CD14-positive monocyte (primary cell): ENCODE measurements around the gene PDIA5. TPM values are rescaled to one million over a fixed set of nuclear protein-coding genes. Genes with fewer than 3 reads are reported as not detected.
"Not testable (repeated sequence)": the region's sequence is repeated elsewhere in the genome, so short reads cannot be mapped to it uniquely, and the experiment has no call there.

ENCODE experiments used
- DNase-seq, 3 donors: peaks; one replicate each; pipeline ENCODE4 v3.0.0-alpha.2; 2011 to 2022
- H2AFZ ChIP-seq: 2 replicates; pipeline ENCODE4 v1.6.0; 2012; ENCODE audit warnings: mild to moderate bottlenecking, low read depth, low read length, inconsistent platforms; ENCODE audit not compliant: insufficient read depth, poor library complexity, severe bottlenecking
- H3K27ac ChIP-seq, 2 donors: 1 replicate in 1 of 2; 2 replicates in 1 of 2; pipeline ENCODE4 v1.5.1; 2012 to 2013; ENCODE audit warnings: low read length in 2 of 2, control low read depth in 1 of 2, inconsistent platforms in 1 of 2, low read depth in 1 of 2, mild to moderate bottlenecking in 1 of 2
- H3K27me3 ChIP-seq, 2 donors: one replicate each; pipeline versions ENCODE4 v1.6.0 to v1.6.1; 2011 to 2013; ENCODE audit warnings: low read length in 2 of 2; ENCODE audit not compliant: control insufficient read depth in 2 of 2, insufficient read depth in 2 of 2
- H3K36me3 ChIP-seq, 2 donors: replicated peaks in 1 of 2; 1 replicate in 1 of 2; 2 replicates in 1 of 2; pipeline versions ENCODE4 v1.5.1 to v1.6.1; 2012 to 2013; ENCODE audit warnings: low read length in 2 of 2, control low read depth in 1 of 2, inconsistent platforms in 1 of 2, mild to moderate bottlenecking in 1 of 2; ENCODE audit not compliant: insufficient read depth in 2 of 2, control insufficient read depth in 1 of 2
- H3K4me1 ChIP-seq, 2 donors: 1 replicate in 1 of 2; 2 replicates in 1 of 2; pipeline versions ENCODE4 v1.5.1 to v1.6.1; 2012 to 2013; ENCODE audit warnings: low read length in 2 of 2, control low read depth in 1 of 2, inconsistent platforms in 1 of 2, mild to moderate bottlenecking in 1 of 2, moderate library complexity in 1 of 2; ENCODE audit not compliant: insufficient read depth in 2 of 2, control insufficient read depth in 1 of 2
- H3K4me2 ChIP-seq: replicated peaks from 2 replicates; pipeline ENCODE3; 2012; ENCODE audit warnings: low read length, moderate library complexity, mild to moderate bottlenecking; ENCODE audit not compliant: poor library complexity, severe bottlenecking; ENCODE audit errors: extremely low read depth
- H3K4me3 ChIP-seq, 3 experiments: fragments of 200-600 bp in 1 of 3; sonication (generic) in 1 of 3; replicated peaks in 1 of 3; 1 replicate in 2 of 3; 2 replicates in 1 of 3; pipeline ENCODE4 v1.5.1; 2011 to 2013; ENCODE audit warnings: low read length in 3 of 3, mild to moderate bottlenecking in 3 of 3, control low read depth in 2 of 3, low read depth in 2 of 3, inconsistent platforms in 1 of 3, moderate library complexity in 1 of 3
- H3K79me2 ChIP-seq: 2 replicates; pipeline ENCODE4 v1.6.0; 2012; ENCODE audit warnings: mild to moderate bottlenecking, control low read depth, inconsistent platforms, low read length, moderate library complexity; ENCODE audit not compliant: insufficient read depth
- H3K9ac ChIP-seq: 2 replicates; pipeline ENCODE4 v1.6.0; 2017; ENCODE audit warnings: low read length, mild to moderate bottlenecking; ENCODE audit not compliant: insufficient read depth, poor library complexity, severe bottlenecking
- H3K9me3 ChIP-seq, 2 donors: replicated peaks in 1 of 2; 1 replicate in 1 of 2; 2 replicates in 1 of 2; pipeline versions ENCODE4 v1.5.1 to v1.6.1; 2012 to 2013; ENCODE audit warnings: low read length in 2 of 2, control low read depth in 1 of 2; ENCODE audit not compliant: control insufficient read depth in 1 of 2, insufficient read depth in 1 of 2
- H4K20me1 ChIP-seq: 2 replicates; pipeline ENCODE4 v1.6.0; 2012; ENCODE audit warnings: mild to moderate bottlenecking, low read length, control low read depth, moderate library complexity; ENCODE audit not compliant: insufficient read depth
- H3K27ac Mint-ChIP-seq, 7 donors: one replicate each; pipeline ENCODE4 v1.8.0; 2020; ENCODE audit warnings: mild to moderate bottlenecking in 7 of 7, mixed read lengths in 7 of 7, moderate library complexity in 6 of 7, inconsistent platforms in 2 of 7
- H3K27me3 Mint-ChIP-seq, 3 donors: one replicate each; pipeline ENCODE4 v1.8.0; 2021 to 2022; ENCODE audit warnings: low read depth in 3 of 3, mild to moderate bottlenecking in 3 of 3, mixed read lengths in 3 of 3, moderate library complexity in 3 of 3, inconsistent platforms in 1 of 3
- H3K36me3 Mint-ChIP-seq, 2 donors: one replicate each; pipeline ENCODE4 v1.8.0; 2020; ENCODE audit warnings: mixed read lengths in 2 of 2, inconsistent platforms in 1 of 2, mild to moderate bottlenecking in 1 of 2
- H3K4me1 Mint-ChIP-seq: one replicate; pipeline ENCODE4 v1.8.0; 2020; ENCODE audit warnings: mild to moderate bottlenecking, mixed read lengths
- H3K4me3 Mint-ChIP-seq, 2 donors: one replicate each; pipeline ENCODE4 v1.8.0; 2020; ENCODE audit warnings: mild to moderate bottlenecking in 2 of 2, mixed read lengths in 2 of 2, moderate library complexity in 1 of 2
- H3K9me3 Mint-ChIP-seq, 7 donors: one replicate each; pipeline ENCODE4 v1.8.0; 2020 to 2022; ENCODE audit warnings: mixed read lengths in 7 of 7, mild to moderate bottlenecking in 6 of 7, moderate library complexity in 6 of 7, inconsistent platforms in 2 of 7
- CTCF ChIP-seq: fragments of 200-600 bp; IDR thresholded peaks from one replicate; pipeline ENCODE4 v1.8.0; 2022; ENCODE audit warnings: antibody characterized with exemption, mild to moderate bottlenecking
- WGBS: methylation state at CpG from one replicate; pipeline ENCODE4 v1.1.5; 2013; ENCODE audit warnings: missing lambda C conversion rate; ENCODE audit not compliant: insufficient coverage; 5-methylcytosine and 5-hydroxymethylcytosine counted together
- intact Hi-C, 2 donors: fragments of 100-400 bp; cut with micrococcal nuclease; formaldehyde crosslinking; loops; one replicate each; pipeline versions ENCODE4 v1.15.0 to v1.15.1; 2023
- polyA plus RNA-seq, 3 donors: library from polyadenylated mRNA; depleted of rRNA in 1 of 3; unstranded in 2 of 3; stranded (reverse) in 1 of 3; fragments of 300-500 nt in 2 of 3; fragments of >200 nt in 1 of 3; fragmentation: Illumina TruSeq in 2 of 3; gene quantifications; 1 replicate in 2 of 3; 2 replicates in 1 of 3; pipeline ENCODE4 v1.2.3, GENCODE V29; 2012 to 2021

The PDIA5 gene
- polyA plus RNA-seq, 3 donors = 7.1 to 10.0 (median 9.2) TPM

GRCh38 chr3:123112232-123112631 is 45.4 kb downstream of the PDIA5 start:
- peaks cover 24 to 66% of the 10 kb centered on the region in 2 donors for H3K36me3 ChIP-seq
- no peak overlapping the region for H3K4me3 Mint-ChIP-seq
- TF ChIP-seq CTCF = no peak
- WGBS = 29% methylated on average over 1 of the region's 5 CpGs
- H2AFZ ChIP-seq = no peak overlapping the region
- H3K9ac ChIP-seq = no peak overlapping the region
- H4K20me1 ChIP-seq = no peaks in the 10 kb centered on the region
- H3K27ac Mint-ChIP-seq = no peak overlapping the region
- H3K4me2 ChIP-seq = no peak overlapping the region
- H3K4me3 ChIP-seq = no peak overlapping the region
- H3K79me2 ChIP-seq = no peaks in the 10 kb centered on the region
- intact Hi-C loops = no loop called here
- peaks cover 63 to 81% of the 10 kb centered on the region in 2 donors for H3K36me3 Mint-ChIP-seq
- H3K27ac ChIP-seq = no peak overlapping the region
- H3K9me3 Mint-ChIP-seq = no peaks in the 10 kb centered on the region
- DNase-seq = no peak
- H3K4me1 Mint-ChIP-seq = peaks cover 15% of the 10 kb centered on the region
- H3K27me3 Mint-ChIP-seq = peaks cover 0 to 3% (median 0%) of the 10 kb centered on the region in 3 donors
- no peaks in the 10 kb centered on the region for H3K9me3 ChIP-seq
- peaks cover 9 to 14% of the 10 kb centered on the region in 2 donors for H3K4me1 ChIP-seq
- no peaks in the 10 kb centered on the region for H3K27me3 ChIP-seq

- H3K9me3 ChIP-seq, H3K27me3 Mint-ChIP-seq, H3K9ac ChIP-seq, H3K27ac ChIP-seq, H3K27me3 ChIP-seq, H2AFZ ChIP-seq, H3K9me3 Mint-ChIP-seq, H3K4me3 Mint-ChIP-seq, H3K79me2 ChIP-seq, H4K20me1 ChIP-seq, H3K4me3 ChIP-seq, intact Hi-C loops, H3K4me2 ChIP-seq, DNase-seq, H3K27ac Mint-ChIP-seq: not testable (repeated sequence)
- Histone ChIP-seq H3K36me3 (peaks cover 21 to 65% of the 10 kb centered on the region in 2 donors), H3K4me1 (peaks cover 9 to 14% of the 10 kb centered on the region in 2 donors)
- WGBS = 94% methylated on average over 6 of the region's 7 CpGs
- H3K4me1 Mint-ChIP-seq = peaks cover 15% of the 10 kb centered on the region
- H3K36me3 Mint-ChIP-seq = peaks cover 62 to 77% of the 10 kb centered on the region in 2 donors
These were observed 45.8 kb downstream of the PDIA5 start for GRCh38 chr3:123112656-123113055.
